Right lobe of liver (tissue), 6 donors: ENCODE measurements around the gene MAPK8IP3. TPM values are rescaled to one million over a fixed set of nuclear protein-coding genes. Genes with fewer than 3 reads are reported as not detected.

Experiments used
- ATAC-seq, 4 donors: fragments of 200-7000 bp; cut with Tn5 transposase; one replicate each; pipeline ENCODE4 v1.9.1; 2020; ENCODE audit warnings: mild to moderate bottlenecking in 4 of 4, moderate library complexity in 4 of 4
- DNase-seq, 3 donors: peaks; one replicate each; pipeline ENCODE4 v3.0.0-alpha.2; 2020
- H3K27ac ChIP-seq, 3 donors: fragments of 200-600 bp; one replicate each; pipeline ENCODE4 v1.8.0; 2022
- H3K27me3 ChIP-seq, 2 donors: fragments of 200-600 bp; one replicate each; pipeline ENCODE4 v1.8.0; 2022
- H3K36me3 ChIP-seq, 4 donors: fragments of 200-600 bp; sonication (generic) in 1 of 4; one replicate each; pipeline versions ENCODE4 v1.5.1 to v1.8.0; 2017 to 2022; ENCODE audit warnings: control low read depth in 1 of 4
- H3K4me1 ChIP-seq, 4 donors: fragments of 200-600 bp; sonication (generic) in 1 of 4; one replicate each; pipeline versions ENCODE4 v1.5.1 to v1.8.0; 2017 to 2022; ENCODE audit warnings: control low read depth in 1 of 4
- H3K4me3 ChIP-seq, 3 donors: fragments of 200-600 bp; one replicate each; pipeline ENCODE4 v1.8.0; 2022
- H3K9me3 ChIP-seq, 4 donors: fragments of 200-600 bp; sonication (generic) in 1 of 4; one replicate each; pipeline versions ENCODE4 v1.5.1 to v1.8.0; 2017 to 2022; ENCODE audit warnings: control low read depth in 1 of 4
- POLR2A ChIP-seq: fragments of 450-650 bp; IDR thresholded peaks from one replicate; pipeline ENCODE4 v1.6.1; 2017; ENCODE audit warnings: antibody characterized with exemption, mild to moderate bottlenecking
- WGBS: methylation state at CpG from one replicate; pipeline ENCODE4 v1.1.6; 2018; ENCODE audit warnings: low coverage, low lambda C conversion rate; ENCODE audit not compliant: insufficient coverage; ENCODE audit errors: missing lambda C conversion rate; 5-methylcytosine and 5-hydroxymethylcytosine counted together
- intact Hi-C, 2 donors: fragments of 100-400 bp; cut with DNase I; formaldehyde crosslinking; loops; one replicate each; pipeline versions ENCODE4 v1.11.2 to v1.14.1; 2022
- total RNA-seq, 6 experiments: library from RNA; depleted of rRNA in 2 of 6; stranded (reverse); fragments of >200 nt in 2 of 6; fragmentation: NEBNext Ultra II Directional in 3 of 6; extraction: Animal tissue kit (Norgen Biotek cat#: 25700) in 3 of 6; gene quantifications; one replicate each; pipeline versions ENCODE4 v1.1.0 to v1.2.4, GENCODE V29; 2016 to 2023
- TF ChIP-seq, protein P1 (sequence below), 4 donors: fragments of 200-600 bp in 3 of 4; fragments of 450-650 bp in 1 of 4; IDR thresholded peaks; one replicate each; pipeline versions ENCODE4 v1.5.1 to v1.8.0; 2016 to 2022; ENCODE audit warnings: antibody characterized with exemption in 4 of 4, mild to moderate bottlenecking in 2 of 4
- donor health status: DM: no; HTN: yes; CAD: no.
- donor health status: DM: no; HTN: no; CAD: no.
- donor health status: DM: no; HTN: no; CAD: no.
- donor health status: DM: no; HTN: yes; CAD: no.
- donor health status: DM: no; HTN: yes; CAD: no.

MAPK8IP3 gene
- total RNA-seq, 6 experiments from 2014 or later: 8.7 to 37.3 (median 23.0) TPM

DNA sequence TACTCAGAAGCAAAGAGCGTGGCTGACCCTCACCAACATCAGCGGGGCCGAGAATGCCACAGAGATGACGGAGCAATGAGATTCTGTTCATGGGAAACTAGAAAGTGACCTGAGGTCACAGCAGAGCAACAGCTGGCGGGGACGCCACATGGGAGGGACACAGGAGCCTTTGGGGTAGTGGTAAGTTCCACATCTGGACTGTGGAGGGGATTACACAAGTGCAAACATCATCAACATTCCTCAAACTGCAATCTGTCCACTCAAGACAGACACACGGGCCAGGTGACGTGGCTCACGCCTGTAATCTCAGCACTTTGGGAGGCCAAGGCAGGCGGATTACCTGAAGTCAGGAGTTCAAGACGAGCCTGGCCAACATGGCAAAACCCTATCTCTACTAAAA is 109.5 kb downstream of the MAPK8IP3 start:
- TF ChIP-seq, protein P1, sequence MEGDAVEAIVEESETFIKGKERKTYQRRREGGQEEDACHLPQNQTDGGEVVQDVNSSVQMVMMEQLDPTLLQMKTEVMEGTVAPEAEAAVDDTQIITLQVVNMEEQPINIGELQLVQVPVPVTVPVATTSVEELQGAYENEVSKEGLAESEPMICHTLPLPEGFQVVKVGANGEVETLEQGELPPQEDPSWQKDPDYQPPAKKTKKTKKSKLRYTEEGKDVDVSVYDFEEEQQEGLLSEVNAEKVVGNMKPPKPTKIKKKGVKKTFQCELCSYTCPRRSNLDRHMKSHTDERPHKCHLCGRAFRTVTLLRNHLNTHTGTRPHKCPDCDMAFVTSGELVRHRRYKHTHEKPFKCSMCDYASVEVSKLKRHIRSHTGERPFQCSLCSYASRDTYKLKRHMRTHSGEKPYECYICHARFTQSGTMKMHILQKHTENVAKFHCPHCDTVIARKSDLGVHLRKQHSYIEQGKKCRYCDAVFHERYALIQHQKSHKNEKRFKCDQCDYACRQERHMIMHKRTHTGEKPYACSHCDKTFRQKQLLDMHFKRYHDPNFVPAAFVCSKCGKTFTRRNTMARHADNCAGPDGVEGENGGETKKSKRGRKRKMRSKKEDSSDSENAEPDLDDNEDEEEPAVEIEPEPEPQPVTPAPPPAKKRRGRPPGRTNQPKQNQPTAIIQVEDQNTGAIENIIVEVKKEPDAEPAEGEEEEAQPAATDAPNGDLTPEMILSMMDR (IDR thresholded peaks at IDR 0.05): no peak
- TF ChIP-seq POLR2A: no peak
- DNase-seq (peak in 1 of 3 donors; percentile 3), ATAC-seq (no peak)
- Histone ChIP-seq H3K36me3 (peaks cover 0 to 48% (median 26%) of the 10 kb centered on the region in 4 donors), H3K9me3 (no peaks in the 10 kb centered on the region), H3K27ac (no peak overlapping the region), H3K4me1 (peaks cover 0 to 22% (median 5%) of the 10 kb centered on the region in 4 donors), H3K27me3 (no peaks in the 10 kb centered on the region), H3K4me3 (no peak overlapping the region)
- WGBS: 74% methylated on average over 5 of the region's 11 CpGs
- intact Hi-C loops: no loop called here

DNA sequence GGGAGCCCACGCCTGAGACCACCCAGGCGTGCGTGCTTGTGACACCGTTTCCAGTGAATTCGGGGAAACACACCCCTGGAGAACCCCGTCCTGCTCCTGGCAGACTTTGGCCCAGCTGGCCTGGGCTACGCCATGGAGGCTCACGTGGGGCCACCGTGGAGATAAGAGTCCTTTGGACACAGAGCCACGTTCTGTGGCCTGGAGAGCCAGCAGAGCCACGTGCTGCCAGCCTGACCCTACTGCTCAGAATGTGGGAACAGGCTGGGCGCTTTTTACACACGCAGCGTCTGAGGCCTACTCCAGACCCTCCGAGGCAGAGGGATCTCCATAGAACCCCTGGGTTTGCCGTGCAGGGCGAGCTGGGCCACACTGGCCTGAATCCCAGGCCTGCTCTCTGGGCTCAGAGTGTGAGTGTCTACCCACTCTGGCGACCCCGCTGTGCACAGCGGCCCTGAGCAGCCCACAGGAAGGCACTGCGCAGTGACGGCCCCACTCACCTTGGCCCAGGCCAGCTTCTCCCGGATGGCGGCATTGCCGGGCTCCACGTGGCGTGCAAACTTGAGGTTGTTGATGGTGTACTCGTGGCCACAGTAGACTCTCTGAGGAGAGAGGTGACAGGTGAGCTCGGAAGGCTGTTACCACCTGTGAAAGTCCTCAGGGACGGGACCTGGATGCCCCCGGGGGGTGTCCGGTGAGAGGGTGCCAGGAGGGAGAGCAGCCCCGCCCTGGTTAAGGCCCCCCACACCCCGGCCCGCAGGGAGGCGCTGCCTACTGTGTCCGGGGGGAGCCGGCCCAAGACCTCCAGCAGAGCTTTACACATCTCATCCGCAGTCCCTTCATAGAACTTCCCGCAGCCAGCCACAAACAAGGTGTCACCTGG is 110.6 kb downstream of the MAPK8IP3 start:
- DNase-seq (peak; percentile 58 to 85 (median 84)), ATAC-seq (peak; percentile 17 to 62 (median 51))
- Histone ChIP-seq H3K4me3 (no peak overlapping the region), H3K27ac (peak overlapping the region in 2 of 3 donors; percentile 44 to 49), H3K27me3 (no peaks in the 10 kb centered on the region), H3K36me3 (peaks cover 0 to 56% (median 32%) of the 10 kb centered on the region in 4 donors), H3K9me3 (no peaks in the 10 kb centered on the region), H3K4me1 (peaks cover 0 to 22% (median 5%) of the 10 kb centered on the region in 4 donors)
- WGBS: 87% methylated on average over 10 of the region's 40 CpGs
- TF ChIP-seq, protein P1 (IDR thresholded peaks at IDR 0.05): no peak
- no peak for TF ChIP-seq POLR2A
- intact Hi-C loops: no loop called here

DNA sequence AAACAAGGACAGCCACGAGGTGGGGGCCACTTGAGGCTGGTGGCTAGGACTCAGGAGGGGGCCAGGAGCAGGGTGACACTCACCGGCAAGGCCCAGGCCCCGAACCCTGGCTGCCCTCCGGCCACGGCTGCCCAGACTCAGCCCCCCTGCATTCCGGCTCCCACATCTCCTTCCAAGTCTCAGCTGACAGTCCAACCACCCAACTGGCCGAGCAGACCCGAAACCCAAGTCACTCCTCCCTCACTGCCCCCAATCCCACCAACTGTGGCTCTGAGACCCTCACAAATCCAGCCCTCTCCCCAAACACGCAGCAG is 111.2 kb downstream of the MAPK8IP3 start:
- Histone ChIP-seq H3K27me3 (no peaks in the 10 kb centered on the region), H3K4me1 (peaks cover 0 to 27% (median 5%) of the 10 kb centered on the region in 4 donors), H3K9me3 (no peaks in the 10 kb centered on the region), H3K4me3 (no peak overlapping the region), H3K36me3 (peaks cover 0 to 61% (median 35%) of the 10 kb centered on the region in 4 donors), H3K27ac (peak overlapping the region in 1 of 3 donors; percentile 44)
- DNase-seq (no peak), ATAC-seq (no peak)
- TF ChIP-seq POLR2A: no peak
- TF ChIP-seq, protein P1 (IDR thresholded peaks at IDR 0.05): no peak
- no CpG with 5 or more reads among the region's 9 CpGs for WGBS
- intact Hi-C loops: no loop called here

DNA sequence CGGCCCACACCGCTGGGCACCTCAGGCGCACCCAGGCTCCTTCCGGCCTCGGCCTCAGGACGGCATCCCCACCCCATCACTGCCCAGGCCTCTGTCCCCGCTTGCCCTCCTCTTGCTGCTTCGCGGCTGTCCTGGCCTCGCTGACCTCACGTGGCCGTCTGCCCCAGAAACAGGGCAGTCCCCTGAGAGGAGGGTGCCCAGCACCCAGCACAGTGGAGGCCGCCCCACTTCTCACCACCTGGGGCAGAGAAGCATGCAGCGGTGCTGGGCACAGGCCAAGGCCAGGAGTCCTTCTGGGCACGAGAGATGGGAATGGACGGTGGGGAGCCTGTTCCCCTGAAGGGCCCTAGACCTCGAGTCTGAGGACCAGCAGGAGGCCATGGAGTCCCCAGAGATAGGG is 111.7 kb downstream of the MAPK8IP3 start:
- no peak for TF ChIP-seq POLR2A
- TF ChIP-seq, protein P1 (IDR thresholded peaks at IDR 0.05): no peak
- DNase-seq: peak; percentile 38 to 80 (median 77)
- Histone ChIP-seq H3K36me3 (peaks cover 0 to 66% (median 38%) of the 10 kb centered on the region in 4 donors), H3K4me1 (peaks cover 0 to 32% (median 8%) of the 10 kb centered on the region in 4 donors), H3K27ac (peak overlapping the region in 1 of 3 donors; percentile 44), H3K27me3 (no peaks in the 10 kb centered on the region), H3K9me3 (no peaks in the 10 kb centered on the region), H3K4me3 (no peak overlapping the region)
- peak in 3 of 4 donors; percentile 36 to 68 (median 61) for ATAC-seq
- 44% methylated on average over 12 of the region's 17 CpGs for WGBS
- intact Hi-C loops: no loop called here
